NT2/D1 (cell line): ENCODE data around the gene D2HGDH.

Source experiments
- DNase-seq: peaks from one replicate; pipeline ENCODE4 v3.0.0-alpha.2; 2011; ENCODE audit warnings: low read depth, low spot score
- H3K27me3 ChIP-seq: 2 replicates; pipeline ENCODE4 v1.6.0; 2011; ENCODE audit warnings: mild to moderate bottlenecking; ENCODE audit not compliant: insufficient read length, insufficient read depth
- H3K36me3 ChIP-seq: 2 replicates; pipeline ENCODE4 v1.6.1; 2011; ENCODE audit warnings: mild to moderate bottlenecking, low read length, mixed read lengths; ENCODE audit not compliant: insufficient read depth, insufficient read length
- H3K4me1 ChIP-seq: 2 replicates; pipeline ENCODE4 v1.5.1; 2011; ENCODE audit not compliant: insufficient read depth, insufficient read length
- H3K4me3 ChIP-seq: 2 replicates; pipeline ENCODE4 v1.5.1; 2011; ENCODE audit warnings: low read depth; ENCODE audit not compliant: insufficient read length
- H3K9ac ChIP-seq: 2 replicates; pipeline ENCODE4 v1.6.0; 2011; ENCODE audit warnings: low read depth; ENCODE audit not compliant: insufficient read length
- H3K9me3 ChIP-seq: 2 replicates; pipeline ENCODE4 v1.5.1; 2011; ENCODE audit warnings: mild to moderate bottlenecking, low read length; ENCODE audit not compliant: insufficient read depth
- SUZ12 ChIP-seq: IDR thresholded peaks from 2 replicates; pipeline ENCODE4 v1.6.1; 2011; ENCODE audit not compliant: insufficient read length, insufficient read depth; ENCODE audit errors: extremely low read depth
- YY1 ChIP-seq: IDR thresholded peaks from 2 replicates; pipeline ENCODE4 v1.6.1; 2011; ENCODE audit not compliant: insufficient read length, insufficient read depth
- ZNF274 ChIP-seq: IDR thresholded peaks from 2 replicates; pipeline ENCODE4 v1.6.1; 2011; ENCODE audit warnings: mild to moderate bottlenecking, low read depth, low read length

The D2HGDH gene

DNA sequence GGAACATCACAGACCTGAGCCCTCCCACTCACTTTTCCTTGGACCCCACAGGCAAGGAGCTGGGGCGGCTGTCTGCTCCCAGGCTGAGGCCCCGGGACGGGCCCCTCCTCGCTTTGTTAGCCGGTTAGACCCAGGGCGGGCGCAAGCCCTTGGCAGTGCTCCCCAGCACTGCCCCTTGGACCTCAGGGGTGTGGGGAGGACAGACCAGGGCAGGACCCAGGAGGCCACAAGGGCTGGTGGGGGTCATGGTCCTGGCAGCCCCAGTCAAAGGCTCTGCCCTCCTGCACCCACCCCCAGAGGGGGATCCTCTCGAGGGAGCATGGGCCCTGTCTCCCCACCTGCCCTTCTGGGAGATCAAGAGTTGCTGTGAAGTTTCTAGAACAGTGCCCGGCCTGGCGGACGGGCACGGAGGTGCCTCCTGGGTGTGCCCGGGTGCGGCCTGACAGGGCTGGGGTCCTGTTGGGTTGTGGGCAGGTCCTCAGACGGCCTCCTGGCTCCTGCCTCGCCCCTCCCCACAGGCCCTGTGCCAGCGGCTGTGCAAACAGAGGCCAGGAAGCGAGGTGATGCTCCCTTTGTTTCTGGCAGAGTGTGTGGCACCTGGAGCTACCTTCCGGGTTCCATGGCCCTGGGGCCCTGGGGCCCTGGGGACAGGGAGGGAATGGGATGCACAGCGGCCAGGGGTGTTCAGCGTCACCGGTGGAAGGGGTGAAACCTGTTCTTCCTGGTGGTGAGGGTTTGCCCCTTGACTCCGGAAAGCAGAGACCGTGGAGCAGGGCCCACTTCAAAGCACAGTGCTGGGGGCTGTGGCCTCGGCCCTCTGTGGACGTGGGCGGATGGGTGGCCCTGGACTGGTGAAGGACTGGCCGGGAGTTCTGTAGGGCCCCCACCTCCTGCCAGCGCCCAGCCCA lies 39.3 kb downstream of the D2HGDH start:
- Histone ChIP-seq H3K9me3 (no peaks in the 10 kb centered on the region), H3K4me3 (no peak overlapping the region), H3K4me1 (peaks cover 52% of the 10 kb centered on the region), H3K9ac (peak overlapping the region; percentile 32), H3K27me3 (no peaks in the 10 kb centered on the region), H3K36me3 (no peaks in the 10 kb centered on the region)
- TF ChIP-seq ZNF274: no peak
- no peak for TF ChIP-seq SUZ12
- TF ChIP-seq YY1: no peak
- DNase-seq: no peak

DNA sequence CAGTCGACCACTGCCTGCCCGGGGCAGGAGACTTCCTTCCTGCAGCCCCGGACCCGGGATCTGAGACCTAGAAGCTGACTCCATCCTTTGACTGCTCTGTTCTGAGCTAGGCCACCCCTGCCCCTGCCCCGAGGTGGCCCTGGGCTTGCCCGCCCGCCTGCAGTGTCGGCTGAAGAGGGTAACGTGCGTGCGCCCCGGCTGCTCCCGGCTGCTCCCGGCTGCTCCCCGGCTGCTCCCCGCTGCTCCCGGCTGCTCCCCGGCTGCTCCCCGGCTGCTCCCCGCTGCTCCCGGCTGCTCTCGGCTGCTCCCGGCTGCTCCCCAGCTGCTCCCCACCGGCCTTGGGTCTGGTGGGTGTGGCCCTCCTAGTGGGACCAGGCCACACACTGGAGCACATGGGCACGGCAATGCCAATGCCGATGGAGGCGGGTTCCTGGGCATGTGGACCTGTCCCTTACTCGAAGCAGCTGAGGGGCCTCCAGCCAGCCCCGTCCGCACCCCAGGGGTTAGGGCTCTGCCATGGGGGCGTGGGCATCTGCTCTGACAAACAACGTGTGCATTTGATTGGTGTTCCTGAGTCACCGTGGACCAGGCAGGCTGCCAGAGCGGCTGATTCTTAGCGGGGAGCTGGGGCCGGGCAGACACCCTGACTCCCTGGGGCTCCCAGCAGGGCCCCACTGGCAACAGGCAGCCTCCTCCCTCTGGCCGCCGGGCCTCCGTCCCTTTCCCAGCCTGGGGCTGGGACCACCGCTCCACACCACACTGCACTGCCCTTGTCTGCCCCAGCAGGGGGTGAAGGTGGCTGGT lies 40.2 kb downstream of the D2HGDH start:
- no peak overlapping the region for H3K4me3 ChIP-seq
- no peak for TF ChIP-seq SUZ12
- no peak for TF ChIP-seq ZNF274
- no peak for TF ChIP-seq YY1
- peaks cover 52% of the 10 kb centered on the region for H3K4me1 ChIP-seq
- DNase-seq: no peak
- peak overlapping the region; percentile 32 for H3K9ac ChIP-seq
- no peaks in the 10 kb centered on the region for H3K36me3 ChIP-seq
- no peaks in the 10 kb centered on the region for H3K27me3 ChIP-seq
- H3K9me3 ChIP-seq: no peaks in the 10 kb centered on the region; the same call in 1 of the 2 replicates

DNA sequence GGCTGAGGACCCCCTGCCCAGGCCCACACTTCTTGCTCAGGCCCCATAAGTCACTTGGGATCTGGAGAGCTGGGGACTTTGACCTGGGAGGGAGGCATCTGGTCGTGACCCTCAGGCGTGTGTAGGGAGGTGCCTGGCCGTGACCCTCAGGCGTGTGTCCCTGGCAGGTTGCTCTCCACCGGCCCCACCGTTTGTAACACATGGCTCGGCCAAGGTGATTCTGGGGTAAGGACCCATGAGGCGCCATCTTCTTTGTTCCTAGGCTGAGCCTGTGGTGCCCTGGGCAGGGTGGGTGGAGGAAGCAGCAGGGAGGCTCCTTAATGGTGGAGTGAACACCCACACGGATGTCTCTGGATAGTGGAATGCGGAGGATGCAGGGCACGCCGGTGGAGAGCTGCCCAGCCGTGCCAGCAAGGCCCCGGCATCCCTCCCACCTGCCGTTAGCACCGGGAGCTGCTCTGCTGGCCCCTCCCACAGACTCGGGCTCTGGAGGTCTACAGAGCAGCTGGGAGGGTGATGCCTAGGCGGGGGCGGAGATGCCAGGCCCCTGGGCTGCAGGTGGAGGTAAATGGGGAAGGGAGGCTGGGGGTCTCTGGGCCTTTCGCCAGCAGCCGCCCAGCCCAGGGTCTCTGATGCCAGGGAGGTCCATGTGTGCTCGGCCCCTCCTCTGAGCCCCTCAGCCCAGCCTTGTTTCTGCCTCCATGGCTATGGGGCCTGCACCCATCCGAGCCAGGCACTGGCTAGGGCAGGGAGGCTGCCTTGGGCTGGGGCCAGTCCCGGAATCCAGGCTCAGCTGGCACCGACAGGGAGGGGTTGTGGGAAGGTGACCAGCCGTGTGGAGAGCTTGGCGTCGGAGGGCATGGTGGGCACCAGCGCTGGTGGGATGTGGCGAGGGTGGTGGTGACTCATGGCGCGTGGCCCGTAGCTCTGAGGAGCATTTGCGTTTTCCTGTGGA lies 41.1 kb downstream of the D2HGDH start:
- no peaks in the 10 kb centered on the region for H3K27me3 ChIP-seq
- H3K4me1 ChIP-seq: peaks cover 47% of the 10 kb centered on the region
- peaks cover under 1% of the 10 kb centered on the region for H3K9me3 ChIP-seq
- no peak for TF ChIP-seq YY1
- no peak for TF ChIP-seq ZNF274
- no peak for TF ChIP-seq SUZ12
- no peak overlapping the region for H3K4me3 ChIP-seq
- no peak overlapping the region for H3K9ac ChIP-seq
- H3K36me3 ChIP-seq: no peaks in the 10 kb centered on the region
- no peak for DNase-seq

DNA sequence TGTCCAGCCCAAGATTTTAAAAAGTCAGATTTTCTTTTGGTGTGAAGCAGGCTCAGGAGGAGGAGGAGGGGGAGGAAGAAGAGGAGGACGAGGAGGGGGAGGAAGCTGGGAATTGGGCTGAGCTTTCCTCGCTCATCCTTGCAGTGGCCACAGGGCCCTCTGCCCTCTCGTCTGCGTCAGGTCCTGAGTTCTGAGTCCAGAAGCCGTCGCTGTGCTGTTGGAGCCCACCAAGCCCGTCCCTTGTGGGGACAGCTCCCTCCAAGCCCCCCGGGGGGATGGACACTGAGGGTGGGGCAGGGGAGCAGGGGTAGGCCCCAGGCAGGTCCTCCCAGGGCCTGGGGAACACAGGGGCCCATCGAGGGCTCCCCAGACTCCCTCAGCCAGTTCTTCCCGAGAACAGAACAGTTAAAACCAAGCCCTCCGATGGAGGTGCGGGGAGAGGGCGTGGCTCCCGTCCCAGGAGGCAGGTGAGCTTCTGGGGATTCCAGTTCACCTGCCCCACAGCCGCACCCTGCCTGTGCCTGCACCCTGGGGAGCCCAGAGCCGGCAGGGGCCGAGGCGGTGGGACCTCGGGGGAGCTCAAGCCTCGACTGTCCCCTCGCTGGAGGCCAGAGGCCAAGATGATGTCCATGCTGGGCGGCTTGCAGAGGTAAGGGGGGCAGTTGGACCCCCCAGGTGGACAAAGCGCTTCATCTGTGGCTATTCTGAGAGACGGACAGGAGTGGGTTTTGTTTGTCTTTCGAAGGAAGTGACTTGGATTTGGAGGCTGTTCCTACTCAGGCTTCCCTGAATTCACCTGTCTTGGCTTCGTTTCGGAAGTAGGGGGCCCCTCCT lies 42.1 kb downstream of the D2HGDH start, which contains the start of gene GAL3ST2:
TSS of gene GAL3ST2 (plus strand) at position 487 of the 834 bp plus-strand sequence. CDS start at position 621, 134 bp downstream.
- no peaks in the 10 kb centered on the region for H3K36me3 ChIP-seq
- peaks cover 40% of the 10 kb centered on the region for H3K4me1 ChIP-seq
- no peaks in the 10 kb centered on the region for H3K27me3 ChIP-seq
- H3K9ac ChIP-seq: peak within 1 kb of the TSS; percentile 34
- DNase-seq: no peak
- no peak for TF ChIP-seq SUZ12
- TF ChIP-seq ZNF274: no peak
- TF ChIP-seq YY1: no peak
- H3K4me3 ChIP-seq: no peak within 1 kb of the TSS
- peaks cover 11% of the 10 kb centered on the region for H3K9me3 ChIP-seq

DNA sequence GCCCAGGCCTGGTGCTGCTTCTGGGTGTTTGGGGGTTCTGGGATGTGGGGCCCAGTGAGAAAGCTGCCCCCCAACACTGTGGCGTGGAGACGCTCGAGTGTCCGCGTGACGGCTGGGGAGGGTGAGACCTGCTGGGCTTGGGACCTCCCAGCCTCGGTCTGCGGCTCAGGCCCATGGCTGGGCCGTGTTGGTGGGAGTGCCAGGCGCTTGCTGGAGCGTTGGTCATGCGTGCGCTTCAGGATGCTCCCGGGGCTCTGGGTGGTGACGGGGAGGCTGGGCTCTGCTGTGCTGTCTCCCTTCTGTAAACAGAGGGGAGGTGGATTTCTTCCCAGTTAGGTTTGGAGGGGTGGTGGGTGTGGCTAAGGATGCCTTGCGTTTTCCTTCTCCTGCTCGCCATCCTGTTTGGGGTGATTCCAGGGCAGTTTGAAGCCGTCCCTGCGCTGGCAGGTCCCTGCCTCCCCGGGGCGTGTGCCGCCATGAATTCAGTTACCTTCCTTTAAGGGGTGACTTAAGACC lies 42.8 kb downstream of the D2HGDH start:
- Histone ChIP-seq H3K36me3 (no peaks in the 10 kb centered on the region), H3K27me3 (no peaks in the 10 kb centered on the region), H3K9me3 (peaks cover 18% of the 10 kb centered on the region), H3K9ac (peak overlapping the region; percentile 34), H3K4me3 (no peak overlapping the region), H3K4me1 (peaks cover 38% of the 10 kb centered on the region)
- TF ChIP-seq SUZ12 (no peak), ZNF274 (no peak), YY1 (no peak)
- DNase-seq: no peak
